Mesodermal cell (in vitro differentiated cells): ENCODE results near the gene MYRF.

ENCODE experiments used
- H3K27ac ChIP-seq: 2 replicates; pipeline ENCODE4 v1.7.0; 2013; ENCODE audit warnings: mild to moderate bottlenecking, low read depth, low read length, moderate library complexity; ENCODE audit not compliant: severe bottlenecking
- H3K36me3 ChIP-seq: 2 replicates; pipeline ENCODE4 v1.7.1; 2013; ENCODE audit warnings: mild to moderate bottlenecking, low read length, moderate library complexity; ENCODE audit not compliant: control insufficient read depth, insufficient read depth
- H3K4me1 ChIP-seq: one replicate; pipeline ENCODE4 v1.7.1; 2013; ENCODE audit warnings: mild to moderate bottlenecking, low read length; ENCODE audit not compliant: insufficient read depth, control insufficient read depth, poor library complexity, severe bottlenecking
- H3K4me3 ChIP-seq: 2 replicates; pipeline ENCODE4 v1.7.0; 2013; ENCODE audit warnings: low read length, control low read depth, mild to moderate bottlenecking; ENCODE audit not compliant: insufficient read depth, poor library complexity, severe bottlenecking; ENCODE audit errors: extremely low read depth
- H3K9me3 ChIP-seq: 2 replicates; pipeline ENCODE4 v1.7.1; 2013; ENCODE audit warnings: mild to moderate bottlenecking, low read length, moderate library complexity; ENCODE audit not compliant: control insufficient read depth
- WGBS, 2 experiments: methylation state at CpG; one replicate each; pipeline ENCODE4 v1.1.5; 2013; ENCODE audit warnings: missing lambda C conversion rate in 2 of 2; ENCODE audit not compliant: insufficient coverage in 2 of 2; 5-methylcytosine and 5-hydroxymethylcytosine counted together

The MYRF gene

DNA sequence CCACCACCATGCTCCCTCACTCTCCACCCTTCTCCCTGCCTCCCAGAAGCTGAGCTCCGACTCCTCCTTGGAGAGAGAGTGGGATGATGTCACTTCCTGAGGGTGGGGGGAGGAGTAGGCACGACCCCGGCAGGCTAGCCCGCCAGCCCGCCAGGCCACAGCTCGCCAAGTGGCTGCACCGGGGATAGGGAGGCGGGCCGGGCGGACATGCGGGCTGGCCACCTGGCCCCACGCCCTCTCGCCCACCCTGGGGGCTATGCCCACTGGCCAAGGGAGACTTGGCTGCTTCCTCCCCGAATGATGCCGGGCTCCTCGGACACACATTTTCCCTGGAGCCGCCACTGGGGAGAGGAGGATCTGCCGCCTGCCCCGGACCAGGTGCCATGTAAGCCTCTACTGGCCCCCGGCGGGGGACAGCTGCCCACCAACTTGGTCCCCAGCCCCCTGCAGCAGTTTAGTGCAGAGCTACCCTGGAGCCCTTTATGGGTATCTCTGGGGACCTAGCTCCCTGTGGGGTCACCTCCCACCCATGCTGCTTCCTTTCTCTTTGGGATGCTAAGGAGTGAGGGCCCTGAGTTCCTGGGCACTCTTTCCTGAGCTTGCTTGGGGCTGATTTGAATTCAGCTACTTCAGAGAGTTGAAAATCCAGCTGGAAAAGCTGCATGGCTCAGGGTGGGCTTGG is 33.7 kb upstream of the MYRF start:
- Histone ChIP-seq H3K36me3 (peaks cover 9% of the 10 kb centered on the region), H3K4me3 (peak overlapping the region; percentile 41), H3K9me3 (no peaks in the 10 kb centered on the region), H3K4me1 (peaks cover 55% of the 10 kb centered on the region), H3K27ac (peak overlapping the region; percentile 41)
- WGBS, 2 experiments: 6 to 14% methylated on average over 16 to 20 of the region's 21 CpGs

DNA sequence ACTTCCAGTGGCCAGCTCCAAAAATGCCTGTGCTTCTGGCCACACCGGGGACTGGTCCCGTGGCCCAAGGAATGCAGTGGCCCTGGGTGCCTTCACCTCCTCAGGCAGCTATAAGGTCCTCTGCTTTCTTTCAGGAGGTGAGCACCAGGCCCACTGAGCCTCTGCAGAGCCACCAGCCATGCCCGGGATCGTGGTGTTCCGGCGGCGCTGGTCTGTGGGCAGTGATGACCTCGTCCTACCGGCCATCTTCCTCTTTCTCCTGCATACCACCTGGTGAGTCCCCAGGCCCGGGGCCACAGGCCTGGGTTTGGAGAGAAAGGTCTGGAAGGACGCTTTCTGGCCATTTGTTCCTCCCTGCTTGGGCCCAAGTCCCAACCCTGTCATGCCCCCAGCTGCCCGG is 32.5 kb upstream of the MYRF start:
- WGBS, 2 experiments: 94 to 96% methylated on average over 11 to 12 of the region's 12 CpGs
- Histone ChIP-seq H3K9me3 (no peaks in the 10 kb centered on the region), H3K4me1 (peaks cover 46% of the 10 kb centered on the region), H3K4me3 (no peak overlapping the region), H3K27ac (no peak overlapping the region), H3K36me3 (peaks cover 20% of the 10 kb centered on the region)

DNA sequence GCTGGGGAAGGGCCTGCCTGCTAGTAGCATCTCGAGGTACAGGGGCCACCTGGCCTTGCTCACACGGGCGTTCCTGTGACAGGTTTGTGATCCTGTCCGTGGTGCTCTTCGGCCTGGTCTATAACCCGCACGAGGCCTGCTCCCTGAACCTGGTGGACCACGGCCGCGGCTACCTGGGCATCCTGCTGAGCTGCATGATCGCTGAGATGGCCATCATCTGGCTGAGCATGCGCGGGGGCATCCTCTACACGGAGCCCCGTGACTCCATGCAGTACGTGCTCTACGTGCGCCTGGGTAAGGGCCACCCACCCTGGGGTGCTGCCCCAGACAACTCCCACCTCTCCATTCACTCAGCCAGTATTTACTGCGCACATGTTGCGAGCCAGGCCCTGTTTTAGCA is 31.8 kb upstream of the MYRF start:
- Histone ChIP-seq H3K9me3 (no peaks in the 10 kb centered on the region), H3K36me3 (peaks cover 21% of the 10 kb centered on the region), H3K4me1 (peaks cover 47% of the 10 kb centered on the region), H3K27ac (no peak overlapping the region), H3K4me3 (no peak overlapping the region)
- 97 to 98% methylated on average over 18 to 20 of the region's 20 CpGs for WGBS, 2 experiments

DNA sequence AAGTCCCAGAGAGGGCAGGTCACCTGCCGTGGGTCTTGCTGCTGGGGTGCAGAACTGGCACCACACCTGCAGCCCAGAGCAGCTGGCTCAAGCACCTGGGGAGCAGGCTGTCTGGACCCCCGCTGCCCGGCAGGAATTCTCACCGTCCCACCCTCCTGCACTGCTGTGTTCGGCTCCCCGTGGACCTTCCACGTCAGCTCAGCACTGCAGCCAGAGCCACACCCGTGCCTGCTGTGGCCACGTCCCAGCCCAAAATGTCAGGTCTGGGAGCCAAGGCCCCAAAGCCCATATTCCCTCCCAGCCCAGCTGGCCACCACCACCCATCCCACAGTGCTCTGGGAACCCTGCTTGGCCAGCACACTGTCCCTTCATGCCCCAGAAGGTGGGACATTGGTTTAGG is 28.0 kb upstream of the MYRF start:
- Histone ChIP-seq H3K36me3 (peaks cover 41% of the 10 kb centered on the region), H3K4me3 (no peak overlapping the region), H3K4me1 (peaks cover 25% of the 10 kb centered on the region), H3K27ac (no peak overlapping the region), H3K9me3 (no peaks in the 10 kb centered on the region)
- WGBS, 2 experiments: 86 to 96% methylated on average over 8 to 9 of the region's 9 CpGs

DNA sequence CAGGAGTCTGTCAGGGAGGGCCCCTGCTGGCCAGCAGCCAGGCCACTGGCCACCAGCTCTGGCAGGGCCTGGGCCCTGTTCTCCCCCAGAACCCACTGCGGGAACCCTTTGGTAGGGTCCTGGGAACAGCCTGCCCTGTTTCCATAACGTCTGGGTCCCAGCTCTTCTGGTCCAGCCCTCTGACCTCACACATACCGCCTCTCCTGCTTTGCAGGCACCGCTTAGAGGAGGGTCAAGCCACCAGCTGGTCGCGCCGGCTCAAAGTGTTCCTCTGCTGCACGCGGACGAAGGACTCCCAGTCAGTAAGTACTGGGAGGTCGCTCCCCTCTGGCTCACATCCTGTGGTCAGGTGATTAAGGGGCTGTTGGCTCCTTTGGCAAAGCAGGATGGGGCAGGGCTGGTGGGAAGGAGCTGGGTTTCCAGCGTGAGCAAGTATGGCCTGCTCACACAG is 26.6 kb upstream of the MYRF start:
- 94% methylated on average over 12 of the region's 12 CpGs for WGBS, 2 experiments
- Histone ChIP-seq H3K9me3 (no peaks in the 10 kb centered on the region), H3K27ac (no peak overlapping the region), H3K4me3 (no peak overlapping the region), H3K36me3 (peaks cover 53% of the 10 kb centered on the region), H3K4me1 (peaks cover 22% of the 10 kb centered on the region)

DNA sequence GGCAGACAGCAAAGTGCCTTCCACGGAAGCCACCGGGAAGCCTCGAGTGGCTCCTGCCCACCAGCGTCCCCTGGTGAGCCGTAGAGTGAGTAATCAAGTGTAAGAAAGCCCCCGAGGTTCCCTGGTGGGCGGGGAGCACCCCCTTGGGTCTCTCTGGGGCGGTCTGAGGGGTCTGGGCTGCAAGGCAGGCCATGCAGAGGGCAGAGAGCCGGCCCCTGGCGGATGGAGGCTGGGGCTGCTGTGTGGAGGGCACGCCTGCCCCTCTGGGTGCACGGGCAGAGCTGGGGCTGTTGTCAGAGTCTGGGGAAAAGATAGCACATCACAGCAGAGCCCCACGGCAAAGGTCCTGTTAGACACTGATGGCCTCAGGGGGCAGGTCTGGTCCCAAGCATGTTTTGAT is 25.7 kb upstream of the MYRF start:
- peaks cover 48% of the 10 kb centered on the region for H3K36me3 ChIP-seq
- H3K9me3 ChIP-seq: no peaks in the 10 kb centered on the region
- H3K27ac ChIP-seq: no peak overlapping the region
- WGBS, 2 experiments: 82 to 96% methylated on average over 8 to 13 of the region's 13 CpGs
- peaks cover 25% of the 10 kb centered on the region for H3K4me1 ChIP-seq
- H3K4me3 ChIP-seq: no peak overlapping the region

DNA sequence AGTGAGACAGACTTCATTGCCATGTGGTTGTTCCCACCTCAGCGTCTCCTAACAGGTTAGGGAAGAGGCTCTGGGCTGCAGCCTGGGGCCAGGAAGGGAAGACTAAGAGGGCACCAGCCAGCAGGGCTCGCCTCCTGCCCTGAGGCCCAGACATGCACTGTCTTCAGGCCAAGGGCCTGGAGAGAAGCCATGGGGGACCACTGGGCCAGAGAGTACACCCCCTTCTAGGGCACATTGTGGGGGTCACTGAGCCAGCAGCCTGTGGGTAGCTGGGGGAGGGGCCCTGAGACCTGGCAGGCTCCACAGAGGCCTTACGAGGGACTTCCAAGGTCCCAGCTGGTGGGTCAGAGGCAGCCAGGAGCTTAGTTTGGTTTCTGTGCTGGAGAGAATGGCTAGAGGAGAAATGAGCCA is 25.0 kb upstream of the MYRF start:
- no peaks in the 10 kb centered on the region for H3K9me3 ChIP-seq
- H3K27ac ChIP-seq: no peak overlapping the region
- peaks cover 46% of the 10 kb centered on the region for H3K36me3 ChIP-seq
- 79 to 100% methylated on average over 2 to 3 of the region's 3 CpGs for WGBS, 2 experiments
- H3K4me1 ChIP-seq: peaks cover 25% of the 10 kb centered on the region
- H3K4me3 ChIP-seq: no peak overlapping the region

DNA sequence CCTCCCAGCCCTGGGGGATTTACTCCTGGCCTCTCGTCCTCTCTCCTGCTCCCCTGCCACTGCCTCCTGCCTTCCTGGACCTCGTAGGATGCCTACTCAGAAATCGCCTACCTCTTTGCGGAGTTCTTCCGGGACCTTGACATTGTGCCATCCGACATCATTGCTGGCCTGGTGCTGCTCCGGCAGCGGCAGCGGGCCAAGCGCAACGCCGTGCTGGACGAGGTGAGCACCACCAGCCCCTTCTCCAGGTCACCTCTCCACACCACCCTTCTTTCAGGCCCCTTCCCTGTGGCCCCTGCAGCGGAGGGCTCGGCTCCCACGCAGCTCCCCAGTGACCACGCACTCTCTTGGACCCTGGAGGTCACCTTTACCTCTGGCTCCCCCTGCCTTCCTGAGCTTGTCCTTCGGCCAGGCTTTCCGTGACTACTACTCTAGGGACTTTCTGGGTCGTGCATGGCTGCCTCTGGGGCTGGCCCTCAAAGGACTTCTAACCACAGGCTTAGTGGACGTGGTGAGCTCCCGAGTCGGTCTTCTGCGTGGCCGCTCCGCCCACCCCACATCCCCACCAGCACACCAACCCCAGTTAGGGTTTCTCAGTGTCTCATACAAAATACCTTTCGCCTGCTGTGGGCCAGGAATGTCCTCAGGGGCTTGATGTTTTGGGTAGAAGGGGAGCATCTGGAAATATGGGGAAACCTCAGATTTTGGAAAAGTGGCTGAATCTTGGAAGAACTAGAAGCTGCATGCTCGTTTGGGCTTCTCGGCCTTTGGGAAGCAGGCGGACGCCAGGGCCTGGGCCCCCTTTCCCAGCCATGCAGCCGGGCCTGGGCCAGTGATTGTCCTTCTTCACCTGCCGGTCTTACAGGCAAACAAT is 24.1 kb upstream of the MYRF start:
- peak overlapping the region; percentile 41 for H3K27ac ChIP-seq
- WGBS, 2 experiments: 91 to 92% methylated on average over 21 to 29 of the region's 33 CpGs

DNA sequence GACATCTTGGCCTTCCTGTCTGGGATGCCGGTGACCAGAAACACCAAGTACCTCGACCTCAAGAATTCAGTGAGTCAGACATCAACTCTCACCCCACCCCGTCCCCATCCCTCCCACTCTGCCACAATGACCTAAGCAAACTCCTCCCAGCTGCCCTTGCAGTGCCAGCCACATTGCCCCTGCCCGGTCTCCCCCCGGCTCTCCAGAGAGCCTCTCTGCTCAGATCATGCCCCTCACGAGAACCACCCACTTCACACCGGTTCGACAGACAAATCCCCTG is 23.6 kb upstream of the MYRF start:
- H3K27ac ChIP-seq: peak overlapping the region; percentile 64
- H3K4me3 ChIP-seq: no peak overlapping the region
- peaks cover 43% of the 10 kb centered on the region for H3K36me3 ChIP-seq
- 86 to 90% methylated on average over 7 to 8 of the region's 8 CpGs for WGBS, 2 experiments
- H3K9me3 ChIP-seq: no peaks in the 10 kb centered on the region
- H3K4me1 ChIP-seq: peaks cover 25% of the 10 kb centered on the region

More for the DNA sequence above, 24.1 kb upstream of the MYRF start:
- Histone ChIP-seq H3K4me1 (peaks cover 25% of the 10 kb centered on the region), H3K4me3 (no peak overlapping the region), H3K9me3 (no peaks in the 10 kb centered on the region), H3K36me3 (peaks cover 46% of the 10 kb centered on the region)

DNA sequence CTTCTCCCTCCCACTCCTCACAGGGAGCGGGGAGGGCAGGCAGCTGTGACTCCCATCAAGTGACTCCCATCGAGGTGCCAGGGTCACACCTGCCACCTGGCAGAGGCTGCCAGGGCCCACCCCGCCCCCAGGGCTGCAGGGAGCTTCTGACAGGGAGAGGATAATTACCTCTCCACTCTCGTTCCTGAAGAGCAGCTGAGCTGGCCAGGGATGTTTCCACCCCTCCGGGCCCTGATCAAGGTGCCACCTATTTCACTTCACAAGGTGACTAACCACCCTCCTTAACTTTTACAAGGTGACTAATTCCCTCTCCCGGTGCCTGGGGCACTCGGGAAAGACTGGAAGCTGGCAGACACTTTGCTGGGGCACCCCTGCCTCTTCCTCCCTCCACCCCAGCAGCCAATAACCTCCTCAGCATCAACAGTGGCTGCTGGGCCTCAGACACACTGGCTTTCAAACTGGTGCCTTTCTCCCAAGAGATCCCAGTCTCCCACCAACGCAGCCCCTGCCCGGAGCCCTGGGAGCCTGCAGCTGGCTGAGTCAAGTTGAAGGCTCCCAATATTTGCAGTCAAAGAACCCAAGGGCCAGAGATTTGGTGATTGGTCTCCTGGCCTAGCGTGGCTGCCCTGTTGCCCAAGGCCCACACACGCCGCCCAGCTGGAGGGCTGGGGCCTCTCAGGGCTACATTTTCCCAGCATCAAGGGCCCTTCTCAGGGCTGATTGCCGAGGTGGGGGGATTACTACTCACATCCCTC is 22.0 kb upstream of the MYRF start:
- WGBS, 2 experiments: 88 to 94% methylated on average over 10 to 12 of the region's 13 CpGs
- H3K27ac ChIP-seq: no peak overlapping the region

More for the DNA sequence above, 22.0 kb upstream of the MYRF start:
- H3K4me3 ChIP-seq: no peak overlapping the region
- H3K9me3 ChIP-seq: no peaks in the 10 kb centered on the region
- H3K36me3 ChIP-seq: peaks cover 39% of the 10 kb centered on the region
- peaks cover 21% of the 10 kb centered on the region for H3K4me1 ChIP-seq
